Measurements from ENCODE around the gene RNFT2. TPM values are rescaled to one million over a fixed set of nuclear protein-coding genes. Genes with fewer than 3 reads are reported as not detected.

RNFT2 gene
- total RNA-seq, 1 donor from 2014 or later = 2.6 TPM

- Histone ChIP-seq H3K4me3 (no peak overlapping the region), H3K4me1 (peaks cover 10% of the 10 kb centered on the region), H3K27ac (no peak overlapping the region), H3K36me3 (no peaks in the 10 kb centered on the region), H3K9me3 (no peaks in the 10 kb centered on the region), H3K27me3 (no peaks in the 10 kb centered on the region)
- intact Hi-C loops (cut with DNase I) = no loop called here
- no peak for TF ChIP-seq CTCF (IDR thresholded peaks at IDR 0.05)
- DNase-seq (no peak), ATAC-seq (no peak)
Measured at GRCh38 chr12:116820064-116820656, 82.0 kb downstream of the RNFT2 start.

- no peaks in the 10 kb centered on the region for H3K36me3 ChIP-seq
- TF ChIP-seq CTCF (IDR thresholded peaks at IDR 0.05) = no peak
- H3K27ac ChIP-seq = no peak overlapping the region
- H3K4me1 ChIP-seq = peaks cover 10% of the 10 kb centered on the region
- no peak for DNase-seq
- intact Hi-C loops (cut with DNase I) = no loop called here
- H3K9me3 ChIP-seq = no peaks in the 10 kb centered on the region
- H3K4me3 ChIP-seq = no peak overlapping the region
- no peaks in the 10 kb centered on the region for H3K27me3 ChIP-seq
- no peak for ATAC-seq
Measured at GRCh38 chr12:116821291-116821690, 83.2 kb downstream of the RNFT2 start.

- no peak for ATAC-seq
- TF ChIP-seq CTCF (IDR thresholded peaks at IDR 0.05) = no peak
- Histone ChIP-seq H3K9me3 (no peaks in the 10 kb centered on the region), H3K4me3 (no peak overlapping the region), H3K4me1 (no peaks in the 10 kb centered on the region), H3K27ac (no peak overlapping the region), H3K27me3 (no peaks in the 10 kb centered on the region), H3K36me3 (no peaks in the 10 kb centered on the region)
- intact Hi-C loops (cut with DNase I) = no loop called here
- no peak for DNase-seq
Measured at GRCh38 chr12:116827432-116827831, 89.3 kb downstream of the RNFT2 start.

GRCh38 chr12:116832353-116832752 is 94.2 kb downstream of the RNFT2 start:
- Histone ChIP-seq H3K4me3 (no peak overlapping the region), H3K36me3 (no peaks in the 10 kb centered on the region), H3K9me3 (no peaks in the 10 kb centered on the region), H3K27ac (no peak overlapping the region), H3K4me1 (no peaks in the 10 kb centered on the region), H3K27me3 (no peaks in the 10 kb centered on the region)
- intact Hi-C loops (cut with DNase I) = no loop called here
- ATAC-seq = no peak
- no peak for TF ChIP-seq CTCF (IDR thresholded peaks at IDR 0.05)
- DNase-seq = no peak

GRCh38 chr12:116833474-116833873 is 95.4 kb downstream of the RNFT2 start:
- H3K36me3 ChIP-seq = no peaks in the 10 kb centered on the region
- no peaks in the 10 kb centered on the region for H3K27me3 ChIP-seq
- TF ChIP-seq CTCF (IDR thresholded peaks at IDR 0.05) = no peak
- H3K9me3 ChIP-seq = no peaks in the 10 kb centered on the region
- intact Hi-C loops (cut with DNase I) = no loop called here
- DNase-seq (no peak), ATAC-seq (no peak)
- H3K27ac ChIP-seq = no peak overlapping the region
- no peaks in the 10 kb centered on the region for H3K4me1 ChIP-seq
- H3K4me3 ChIP-seq = no peak overlapping the region

GRCh38 chr12:116835484-116835883 is 97.4 kb downstream of the RNFT2 start:
- Histone ChIP-seq H3K9me3 (no peaks in the 10 kb centered on the region), H3K36me3 (no peaks in the 10 kb centered on the region), H3K4me1 (no peaks in the 10 kb centered on the region), H3K4me3 (no peak overlapping the region), H3K27me3 (no peaks in the 10 kb centered on the region), H3K27ac (no peak overlapping the region)
- ATAC-seq = no peak
- no peak for TF ChIP-seq CTCF (IDR thresholded peaks at IDR 0.05)
- no peak for DNase-seq
- intact Hi-C loops (cut with DNase I) = no loop called here

All from upper lobe of right lung (tissue), 1 donor.